Activated T-cell treated with anti-CD3 and anti-CD28 coated beads, Interleukin-2, amount 50 U/mL, for 24 hours (primary cell): ENCODE data around the gene SPINK8.
A peak's percentile ranks its signal among the peaks of the same experiment; 100 is the strongest.
"Not testable (repeated sequence)": the region's sequence is repeated elsewhere in the genome, so short reads cannot be mapped to it uniquely, and the experiment has no call there.

Source experiments
- DNase-seq: peaks from one replicate; pipeline ENCODE4 v3.0.0-alpha.2; 2020
- H3K27ac Mint-ChIP-seq: 2 replicates; pipeline ENCODE4 v1.8.0; 2020; ENCODE audit warnings: mild to moderate bottlenecking, mixed read lengths
- H3K27me3 Mint-ChIP-seq: 2 replicates; pipeline ENCODE4 v1.8.0; 2020; ENCODE audit warnings: mixed read lengths
- H3K36me3 Mint-ChIP-seq: 2 replicates; pipeline ENCODE4 v1.8.0; 2020; ENCODE audit warnings: low read depth, mixed read lengths
- H3K4me1 Mint-ChIP-seq: 2 replicates; pipeline ENCODE4 v1.8.0; 2020; ENCODE audit warnings: low read depth, mixed read lengths
- H3K4me3 Mint-ChIP-seq: 2 replicates; pipeline ENCODE4 v1.8.0; 2020; ENCODE audit warnings: mild to moderate bottlenecking, moderate library complexity, mixed read lengths
- H3K9me3 Mint-ChIP-seq: 2 replicates; pipeline ENCODE4 v1.8.0; 2020; ENCODE audit warnings: mixed read lengths

SPINK8 gene

GRCh38 chr3:48276911-48277641, 56.4 kb downstream of the SPINK8 start:
- Mint-ChIP-seq H3K4me1 (peaks cover 9% of the 10 kb centered on the region), H3K9me3 (no peaks in the 10 kb centered on the region), H3K36me3 (no peaks in the 10 kb centered on the region), H3K27ac (no peak overlapping the region), H3K4me3 (no peak overlapping the region), H3K27me3 (no peaks in the 10 kb centered on the region)
- DNase-seq, result no peak

DNA sequence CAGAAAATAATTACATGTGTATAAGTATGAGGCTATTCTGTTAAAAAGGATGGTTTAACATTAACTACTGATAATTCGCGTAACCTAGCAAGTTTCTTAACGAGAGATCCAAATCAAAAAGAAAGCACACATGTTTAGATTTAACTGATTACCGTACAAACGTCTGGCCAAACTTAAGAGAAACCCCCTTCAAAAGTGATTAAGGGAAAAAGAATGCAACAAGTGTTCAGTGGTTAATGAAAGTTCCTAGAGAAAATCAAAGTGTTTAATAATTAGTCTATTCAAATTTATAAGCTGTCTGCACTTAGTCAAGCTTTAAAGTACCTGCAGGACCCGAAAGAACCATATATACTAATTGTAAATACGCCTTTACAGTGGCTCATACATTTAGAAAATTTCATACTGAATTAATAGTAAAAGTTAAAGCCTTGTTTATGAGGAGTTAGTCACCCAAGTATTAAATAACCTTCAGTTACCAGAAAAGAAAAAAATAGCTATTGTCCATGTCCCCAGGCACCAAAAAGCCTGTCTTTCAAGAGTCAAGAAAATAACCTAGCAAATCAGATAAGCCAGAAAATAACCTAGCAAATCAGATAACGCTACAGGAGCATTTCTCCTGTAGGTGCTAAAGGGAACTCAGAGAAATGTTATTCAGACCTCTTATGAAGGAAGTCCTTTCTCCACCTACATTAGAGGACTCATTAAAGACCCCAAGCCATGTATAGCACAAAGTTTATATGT, 58.0 kb downstream of the SPINK8 start:
- H3K36me3 Mint-ChIP-seq, result peaks cover 12% of the 10 kb centered on the region

DNA sequence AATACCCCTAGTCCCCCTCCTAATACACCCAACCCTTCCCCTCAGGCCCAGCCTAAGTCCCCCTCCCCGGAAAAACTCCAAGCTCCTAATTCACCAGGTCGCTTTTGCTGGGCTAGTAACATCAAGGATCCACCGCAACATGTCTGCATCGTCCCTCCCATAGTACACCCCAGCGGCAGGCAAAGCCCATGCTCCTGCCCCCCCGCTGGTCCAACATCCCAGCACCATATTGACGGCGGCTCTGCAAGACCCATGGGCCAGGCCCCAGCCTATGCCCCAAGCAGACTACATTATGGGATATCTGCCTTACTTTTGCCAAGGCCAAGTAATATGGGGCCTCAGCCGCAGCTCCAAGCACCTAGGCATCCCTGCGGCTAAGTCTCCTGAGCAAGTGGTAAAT, 59.0 kb downstream of the SPINK8 start:
- H3K27me3 Mint-ChIP-seq, result no peaks in the 10 kb centered on the region
- H3K9me3 Mint-ChIP-seq, result no peaks in the 10 kb centered on the region
- no peak for DNase-seq
- H3K36me3 Mint-ChIP-seq, result peaks cover 22% of the 10 kb centered on the region
- H3K4me1 Mint-ChIP-seq, result peaks cover 24% of the 10 kb centered on the region
- no peak overlapping the region for H3K4me3 Mint-ChIP-seq
- H3K27ac Mint-ChIP-seq, result no peak overlapping the region

More for the DNA sequence above, 58.0 kb downstream of the SPINK8 start:
- Mint-ChIP-seq H3K27me3 (no peaks in the 10 kb centered on the region), H3K4me1 (peaks cover 14% of the 10 kb centered on the region), H3K27ac (no peak overlapping the region), H3K4me3 (no peak overlapping the region), H3K9me3 (no peaks in the 10 kb centered on the region)
- no peak for DNase-seq

GRCh38 chr3:48273594-48274211, 59.8 kb downstream of the SPINK8 start:
- no peaks in the 10 kb centered on the region for H3K27me3 Mint-ChIP-seq
- H3K9me3 Mint-ChIP-seq, result no peaks in the 10 kb centered on the region
- no peak overlapping the region for H3K27ac Mint-ChIP-seq
- peak; percentile 62 for DNase-seq
- H3K4me3 Mint-ChIP-seq, result no peak overlapping the region
- H3K4me1 Mint-ChIP-seq, result peaks cover 30% of the 10 kb centered on the region
- H3K36me3 Mint-ChIP-seq, result peaks cover 30% of the 10 kb centered on the region

DNA sequence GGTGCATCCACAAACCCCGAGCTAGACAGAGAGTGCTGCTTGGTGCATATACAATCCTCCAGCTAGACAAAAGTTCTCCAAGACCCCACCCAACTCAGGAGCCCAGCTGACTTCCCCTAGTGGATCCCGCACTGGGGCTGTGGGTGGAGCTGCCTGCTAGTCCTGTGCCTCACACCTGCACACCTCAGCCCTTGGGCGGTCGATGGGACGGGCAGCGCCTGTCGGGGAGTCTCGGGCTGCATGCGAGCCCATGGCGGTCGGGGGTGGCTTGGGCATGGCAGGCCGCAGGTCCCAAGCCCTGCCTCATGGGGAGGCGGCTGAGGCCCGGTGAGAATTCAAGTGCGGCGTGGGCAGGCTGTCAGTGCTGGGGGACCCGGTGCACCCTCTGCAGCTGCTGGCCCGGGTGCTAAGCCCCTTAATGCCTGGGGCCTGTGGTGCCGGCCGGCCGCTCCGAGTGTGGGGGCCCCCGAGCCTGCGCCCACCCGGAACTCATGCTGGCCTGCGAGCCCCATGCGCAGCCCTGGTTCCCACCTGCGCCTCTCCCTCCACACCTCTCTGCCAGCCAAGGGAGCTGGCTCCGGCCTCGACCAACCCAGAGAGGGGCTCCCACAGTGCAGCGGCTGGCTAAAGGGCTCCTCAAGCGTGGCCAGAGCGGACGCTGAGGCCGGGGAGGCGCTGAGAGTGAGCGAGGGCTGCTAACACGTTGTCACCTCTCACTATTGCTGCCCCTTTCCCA, 61.5 kb downstream of the SPINK8 start:
- peaks cover 44% of the 10 kb centered on the region for H3K36me3 Mint-ChIP-seq
- H3K27ac Mint-ChIP-seq, result no peak overlapping the region
- no peak overlapping the region for H3K4me3 Mint-ChIP-seq
- no peaks in the 10 kb centered on the region for H3K9me3 Mint-ChIP-seq
- no peaks in the 10 kb centered on the region for H3K27me3 Mint-ChIP-seq
- H3K4me1 Mint-ChIP-seq, result peaks cover 46% of the 10 kb centered on the region
- DNase-seq, result no peak

GRCh38 chr3:48271223-48271622, 62.2 kb downstream of the SPINK8 start:
- peaks cover 51% of the 10 kb centered on the region for H3K4me1 Mint-ChIP-seq
- H3K4me3 Mint-ChIP-seq, H3K27me3 Mint-ChIP-seq, H3K9me3 Mint-ChIP-seq, DNase-seq, H3K27ac Mint-ChIP-seq: not testable (repeated sequence)
- peaks cover 51% of the 10 kb centered on the region for H3K36me3 Mint-ChIP-seq

DNA sequence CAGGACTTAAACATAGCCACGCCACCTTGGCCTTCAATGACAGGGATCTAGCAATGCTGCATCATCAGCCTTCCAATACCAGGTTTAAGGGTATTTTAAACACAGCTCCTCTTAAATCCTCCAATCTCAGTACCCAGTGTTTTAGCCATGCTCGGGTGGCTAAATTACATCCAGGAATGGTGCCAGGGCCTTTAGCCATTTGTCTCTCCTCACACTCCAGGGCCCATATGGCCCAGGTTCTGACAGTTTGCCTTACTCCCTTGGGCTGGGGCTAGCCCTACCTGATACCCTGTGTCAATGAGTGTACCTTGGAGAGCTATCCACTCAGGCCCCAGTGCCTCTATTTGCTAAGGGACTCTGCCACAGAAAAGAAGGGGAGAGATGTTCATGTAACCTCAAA, 63.2 kb downstream of the SPINK8 start:
- Mint-ChIP-seq H3K9me3 (no peaks in the 10 kb centered on the region), H3K36me3 (peaks cover 58% of the 10 kb centered on the region), H3K4me1 (peaks cover 55% of the 10 kb centered on the region), H3K27ac (peak overlapping the region; percentile 98), H3K27me3 (no peaks in the 10 kb centered on the region), H3K4me3 (no peak overlapping the region)
- no peak for DNase-seq

GRCh38 chr3:48269592-48269991, 63.9 kb downstream of the SPINK8 start:
- peaks cover 55% of the 10 kb centered on the region for H3K4me1 Mint-ChIP-seq
- H3K27ac Mint-ChIP-seq, result peak overlapping the region; percentile 98
- peak overlapping the region; percentile 63 for H3K4me3 Mint-ChIP-seq

GRCh38 chr3:48268936-48269561, 64.4 kb downstream of the SPINK8 start:
- Mint-ChIP-seq H3K27ac (peak overlapping the region; percentile 98), H3K36me3 (peaks cover 65% of the 10 kb centered on the region), H3K9me3 (no peaks in the 10 kb centered on the region), H3K27me3 (no peaks in the 10 kb centered on the region), H3K4me3 (peak overlapping the region; percentile 63), H3K4me1 (peaks cover 55% of the 10 kb centered on the region)
- peak; percentile 69 for DNase-seq

More at GRCh38 chr3:48269592-48269991, 63.9 kb downstream of the SPINK8 start:
- Mint-ChIP-seq H3K27me3 (no peaks in the 10 kb centered on the region), H3K9me3 (no peaks in the 10 kb centered on the region), H3K36me3 (peaks cover 60% of the 10 kb centered on the region)
- DNase-seq, result no peak

- Mint-ChIP-seq H3K9me3 (no peaks in the 10 kb centered on the region), H3K27ac (peak overlapping the region; percentile 98), H3K4me1 (peaks cover 54% of the 10 kb centered on the region), H3K27me3 (no peaks in the 10 kb centered on the region), H3K4me3 (peak overlapping the region; percentile 63), H3K36me3 (peaks cover 71% of the 10 kb centered on the region)
- peak; percentile 81 for DNase-seq
Measured at GRCh38 chr3:48268381-48268935, 65.0 kb downstream of the SPINK8 start.

DNA sequence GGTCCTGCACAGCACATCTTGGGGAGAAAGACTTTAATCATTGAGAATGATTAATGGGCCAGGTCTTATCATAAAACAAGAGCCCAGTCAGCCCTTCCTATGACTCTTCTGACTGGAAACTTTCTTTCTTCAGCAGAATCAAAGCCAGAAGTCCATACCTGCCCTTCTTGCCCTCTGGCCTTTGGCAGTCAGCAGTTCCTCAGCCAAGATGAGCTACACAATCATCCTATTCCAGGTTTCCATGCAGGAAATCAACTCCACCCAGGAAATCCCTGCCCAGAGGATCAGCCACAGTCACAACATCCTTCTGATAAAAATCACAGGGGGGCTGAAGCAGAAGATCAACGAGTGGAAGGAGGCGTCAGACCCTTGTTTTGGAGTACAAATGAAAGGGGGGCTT, 65.7 kb downstream of the SPINK8 start:
- H3K36me3 Mint-ChIP-seq, result peaks cover 76% of the 10 kb centered on the region
- peaks cover 52% of the 10 kb centered on the region for H3K4me1 Mint-ChIP-seq
- no peaks in the 10 kb centered on the region for H3K9me3 Mint-ChIP-seq
- DNase-seq, result no peak
- peak overlapping the region; percentile 63 for H3K4me3 Mint-ChIP-seq
- peak overlapping the region; percentile 98 for H3K27ac Mint-ChIP-seq
- H3K27me3 Mint-ChIP-seq, result no peaks in the 10 kb centered on the region

GRCh38 chr3:48258530-48258929, 74.9 kb downstream of the SPINK8 start:
- Mint-ChIP-seq H3K36me3 (peaks cover 92% of the 10 kb centered on the region), H3K27me3 (no peaks in the 10 kb centered on the region), H3K27ac (peak overlapping the region; percentile 18), H3K4me1 (peaks cover 8% of the 10 kb centered on the region), H3K9me3 (peaks cover 4% of the 10 kb centered on the region), H3K4me3 (no peak overlapping the region)
- DNase-seq, result no peak
